Neural cell (in vitro differentiated cells): ENCODE results near the gene CMTM5. TPM values are rescaled to one million over a fixed set of nuclear protein-coding genes. Genes with fewer than 3 reads are reported as not detected.

Experiments used
- H2AFZ ChIP-seq: fragments of 200-600, 300-800 bp; sonication (generic), shearing (Covaris generic); 2 replicates; pipeline ENCODE4 v1.6.0; 2014; ENCODE audit warnings: low read depth, mild to moderate bottlenecking, antibody characterized with exemption, low read length, moderate library complexity
- H3F3A ChIP-seq: fragments of 200-600 bp; shearing (Covaris generic); 2 replicates; pipeline ENCODE4 v1.6.1; 2016; ENCODE audit warnings: mild to moderate bottlenecking, moderate library complexity, mixed read lengths, antibody characterized with exemption, low read length; ENCODE audit not compliant: insufficient read depth, poor library complexity, severe bottlenecking
- H3K27ac ChIP-seq: fragments of 200-600, 300-800 bp; sonication (generic), shearing (Covaris generic); 2 replicates; pipeline ENCODE4 v1.5.1; 2014; ENCODE audit warnings: mild to moderate bottlenecking, low read length, moderate library complexity
- H3K27me3 ChIP-seq: fragments of 300-800, 200-600 bp; sonication (generic), shearing (Covaris generic); 2 replicates; pipeline ENCODE4 v1.6.0; 2014; ENCODE audit warnings: mild to moderate bottlenecking, low read depth, low read length, moderate library complexity; ENCODE audit not compliant: insufficient read depth
- H3K36me3 ChIP-seq: fragments of 300-800, 200-600 bp; sonication (generic), shearing (Covaris generic); 2 replicates; pipeline ENCODE4 v1.5.1; 2014; ENCODE audit warnings: mild to moderate bottlenecking, antibody characterized with exemption, low read length, moderate library complexity; ENCODE audit not compliant: insufficient read depth
- H3K4me2 ChIP-seq: fragments of 300-800, 200-600 bp; sonication (generic), shearing (Covaris generic); 2 replicates; pipeline ENCODE4 v1.6.0; 2014; ENCODE audit warnings: mild to moderate bottlenecking, low read length
- H3K4me3 ChIP-seq: fragments of 300-800, 200-600 bp; sonication (generic), shearing (Covaris generic); 2 replicates; pipeline ENCODE4 v1.5.1; 2014; ENCODE audit warnings: mild to moderate bottlenecking, low read length, moderate library complexity
- H3K79me2 ChIP-seq: fragments of 200-600 bp; shearing (Covaris generic); replicated peaks from 2 replicates; pipeline ENCODE4 v1.6.0; 2014; ENCODE audit warnings: mild to moderate bottlenecking, low read length, moderate library complexity; ENCODE audit not compliant: insufficient read depth
- H3K9ac ChIP-seq: fragments of 300-800, 200-600 bp; sonication (generic), shearing (Covaris generic); 2 replicates; pipeline ENCODE4 v1.6.1; 2016; ENCODE audit warnings: mild to moderate bottlenecking, low read length, mixed read lengths
- H3K9me2 ChIP-seq: fragments of 200-600 bp; shearing (Covaris generic); 2 replicates; pipeline ENCODE4 v1.6.1; 2016; ENCODE audit warnings: mild to moderate bottlenecking, low read length, mixed read lengths; ENCODE audit not compliant: insufficient read depth
- H3K9me3 ChIP-seq: fragments of 200-600, 300-800 bp; sonication (generic), shearing (Covaris generic); 2 replicates; pipeline ENCODE4 v1.6.1; 2016; ENCODE audit warnings: mild to moderate bottlenecking, mixed run types, low read length, moderate library complexity, mixed read lengths
- H4K20me1 ChIP-seq: fragments of 200-600 bp; shearing (Covaris generic); 2 replicates; pipeline ENCODE4 v1.6.1; 2016; ENCODE audit warnings: mild to moderate bottlenecking, mixed run types; ENCODE audit not compliant: insufficient read depth
- EZH2 ChIP-seq: fragments of 200-600, 300-800 bp; shearing (Covaris generic), sonication (generic); IDR thresholded peaks from 2 replicates; pipeline ENCODE4 v1.6.1; 2014; ENCODE audit warnings: antibody characterized with exemption, low read length, borderline replicate concordance, mild to moderate bottlenecking; ENCODE audit not compliant: insufficient read depth, poor library complexity, severe bottlenecking
- MXI1 ChIP-seq: fragments of 450-650 bp; conservative IDR thresholded peaks from 2 replicates; pipeline ENCODE4 v1.6.1; 2014; ENCODE audit warnings: antibody characterized with exemption, mild to moderate bottlenecking; ENCODE audit not compliant: poor library complexity, severe bottlenecking
- SMC3 ChIP-seq: fragments of 450-650 bp; conservative IDR thresholded peaks from 2 replicates; pipeline ENCODE4 v1.6.1; 2014; ENCODE audit warnings: antibody characterized with exemption, mild to moderate bottlenecking, moderate library complexity; ENCODE audit not compliant: poor library complexity
- TAF1 ChIP-seq: IDR thresholded peaks from 2 replicates; pipeline ENCODE4 v1.6.1; 2012; ENCODE audit warnings: low read depth
- polyA plus RNA-seq: library from polyadenylated mRNA; depleted of rRNA; stranded (reverse); fragments of >200 nt; gene quantifications from 2 replicates; pipeline ENCODE4 v1.2.3, GENCODE V29; 2014
- TF ChIP-seq, protein P1 (sequence below): fragments of 450-650 bp; IDR thresholded peaks from 2 replicates; pipeline ENCODE4 v1.5.1; 2014; ENCODE audit warnings: antibody characterized with exemption, mild to moderate bottlenecking, moderate library complexity; ENCODE audit not compliant: poor library complexity, severe bottlenecking
- TF ChIP-seq, protein P2 (sequence below): IDR thresholded peaks from 2 replicates; pipeline ENCODE4 v1.6.1; 2012; ENCODE audit warnings: borderline replicate concordance

Gene CMTM5
- polyA plus RNA-seq, 1 donor from 2014 or later = not detected

DNA sequence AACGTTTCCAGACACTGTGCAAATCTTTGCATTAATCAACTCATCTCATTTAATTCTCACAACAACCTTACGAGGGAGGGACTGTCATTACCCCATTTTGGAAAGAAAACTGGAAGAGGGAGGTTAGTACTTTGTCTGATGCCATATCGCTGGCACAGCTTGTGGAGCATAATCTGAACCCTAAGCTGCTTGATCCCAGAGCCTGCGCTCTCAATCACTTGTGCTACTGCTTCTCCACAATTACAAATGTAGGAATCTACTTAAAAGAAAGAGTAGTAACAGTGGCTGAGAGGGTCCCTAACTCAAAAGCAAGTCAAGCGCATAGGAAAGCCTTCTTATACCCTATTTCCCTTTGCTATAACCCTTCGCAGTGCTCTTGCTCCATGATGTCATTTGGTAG is 15.1 kb upstream of the CMTM5 start:
- Histone ChIP-seq H3K4me2 (no peak overlapping the region), H3K4me3 (no peak overlapping the region), H3K27ac (no peak overlapping the region), H2AFZ (no peak overlapping the region), H3K79me2 (peaks cover 25% of the 10 kb centered on the region), H3K9me3 (no peaks in the 10 kb centered on the region), H3F3A (no peaks in the 10 kb centered on the region), H3K27me3 (peaks cover 12% of the 10 kb centered on the region), H3K36me3 (no peaks in the 10 kb centered on the region), H3K9me2 (no peaks in the 10 kb centered on the region), H3K9ac (no peak overlapping the region), H4K20me1 (no peaks in the 10 kb centered on the region)
- TF ChIP-seq, protein P1, sequence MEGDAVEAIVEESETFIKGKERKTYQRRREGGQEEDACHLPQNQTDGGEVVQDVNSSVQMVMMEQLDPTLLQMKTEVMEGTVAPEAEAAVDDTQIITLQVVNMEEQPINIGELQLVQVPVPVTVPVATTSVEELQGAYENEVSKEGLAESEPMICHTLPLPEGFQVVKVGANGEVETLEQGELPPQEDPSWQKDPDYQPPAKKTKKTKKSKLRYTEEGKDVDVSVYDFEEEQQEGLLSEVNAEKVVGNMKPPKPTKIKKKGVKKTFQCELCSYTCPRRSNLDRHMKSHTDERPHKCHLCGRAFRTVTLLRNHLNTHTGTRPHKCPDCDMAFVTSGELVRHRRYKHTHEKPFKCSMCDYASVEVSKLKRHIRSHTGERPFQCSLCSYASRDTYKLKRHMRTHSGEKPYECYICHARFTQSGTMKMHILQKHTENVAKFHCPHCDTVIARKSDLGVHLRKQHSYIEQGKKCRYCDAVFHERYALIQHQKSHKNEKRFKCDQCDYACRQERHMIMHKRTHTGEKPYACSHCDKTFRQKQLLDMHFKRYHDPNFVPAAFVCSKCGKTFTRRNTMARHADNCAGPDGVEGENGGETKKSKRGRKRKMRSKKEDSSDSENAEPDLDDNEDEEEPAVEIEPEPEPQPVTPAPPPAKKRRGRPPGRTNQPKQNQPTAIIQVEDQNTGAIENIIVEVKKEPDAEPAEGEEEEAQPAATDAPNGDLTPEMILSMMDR = no peak
- TF ChIP-seq TAF1 = no peak

DNA sequence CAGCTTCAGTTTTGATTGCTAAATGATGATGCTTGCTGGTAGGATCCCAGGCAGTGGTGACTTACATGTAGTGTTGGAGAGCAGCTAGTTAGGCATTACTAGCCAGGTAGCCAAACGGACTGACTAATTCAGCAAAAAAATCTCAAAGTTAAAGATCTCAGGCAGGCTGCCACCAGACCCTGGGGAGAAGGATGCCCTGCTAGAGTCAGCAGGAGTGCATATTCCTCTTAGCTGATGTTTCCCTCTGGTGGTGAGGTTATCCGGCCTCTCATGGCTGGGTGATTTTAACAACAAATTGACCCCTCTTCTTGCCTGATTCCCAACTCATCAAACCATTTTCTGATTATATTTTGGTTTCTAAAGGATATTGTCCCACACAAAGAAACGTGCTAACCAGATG is 14.6 kb upstream of the CMTM5 start:
- no peaks in the 10 kb centered on the region for H3K9me2 ChIP-seq
- H4K20me1 ChIP-seq = no peaks in the 10 kb centered on the region
- H2AFZ ChIP-seq = no peak overlapping the region
- no peaks in the 10 kb centered on the region for H3K9me3 ChIP-seq
- TF ChIP-seq SMC3 (peak; percentile 38), EZH2 (no peak), TAF1 (no peak), MXI1 (no peak)
- TF ChIP-seq, protein P1 = peak; percentile 52
- TF ChIP-seq, protein P2, sequence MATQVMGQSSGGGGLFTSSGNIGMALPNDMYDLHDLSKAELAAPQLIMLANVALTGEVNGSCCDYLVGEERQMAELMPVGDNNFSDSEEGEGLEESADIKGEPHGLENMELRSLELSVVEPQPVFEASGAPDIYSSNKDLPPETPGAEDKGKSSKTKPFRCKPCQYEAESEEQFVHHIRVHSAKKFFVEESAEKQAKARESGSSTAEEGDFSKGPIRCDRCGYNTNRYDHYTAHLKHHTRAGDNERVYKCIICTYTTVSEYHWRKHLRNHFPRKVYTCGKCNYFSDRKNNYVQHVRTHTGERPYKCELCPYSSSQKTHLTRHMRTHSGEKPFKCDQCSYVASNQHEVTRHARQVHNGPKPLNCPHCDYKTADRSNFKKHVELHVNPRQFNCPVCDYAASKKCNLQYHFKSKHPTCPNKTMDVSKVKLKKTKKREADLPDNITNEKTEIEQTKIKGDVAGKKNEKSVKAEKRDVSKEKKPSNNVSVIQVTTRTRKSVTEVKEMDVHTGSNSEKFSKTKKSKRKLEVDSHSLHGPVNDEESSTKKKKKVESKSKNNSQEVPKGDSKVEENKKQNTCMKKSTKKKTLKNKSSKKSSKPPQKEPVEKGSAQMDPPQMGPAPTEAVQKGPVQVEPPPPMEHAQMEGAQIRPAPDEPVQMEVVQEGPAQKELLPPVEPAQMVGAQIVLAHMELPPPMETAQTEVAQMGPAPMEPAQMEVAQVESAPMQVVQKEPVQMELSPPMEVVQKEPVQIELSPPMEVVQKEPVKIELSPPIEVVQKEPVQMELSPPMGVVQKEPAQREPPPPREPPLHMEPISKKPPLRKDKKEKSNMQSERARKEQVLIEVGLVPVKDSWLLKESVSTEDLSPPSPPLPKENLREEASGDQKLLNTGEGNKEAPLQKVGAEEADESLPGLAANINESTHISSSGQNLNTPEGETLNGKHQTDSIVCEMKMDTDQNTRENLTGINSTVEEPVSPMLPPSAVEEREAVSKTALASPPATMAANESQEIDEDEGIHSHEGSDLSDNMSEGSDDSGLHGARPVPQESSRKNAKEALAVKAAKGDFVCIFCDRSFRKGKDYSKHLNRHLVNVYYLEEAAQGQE = no peak
- no peaks in the 10 kb centered on the region for H3K36me3 ChIP-seq
- no peak overlapping the region for H3K9ac ChIP-seq
- H3K4me3 ChIP-seq = no peak overlapping the region
- no peaks in the 10 kb centered on the region for H3F3A ChIP-seq
- H3K27me3 ChIP-seq = peaks cover 12% of the 10 kb centered on the region
- no peak overlapping the region for H3K4me2 ChIP-seq
- peaks cover 25% of the 10 kb centered on the region for H3K79me2 ChIP-seq
- no peak overlapping the region for H3K27ac ChIP-seq
